Suprapubic skin (tissue), 4 donors: ENCODE measurements around the gene DNAJC10. TPM values are rescaled to one million over a fixed set of nuclear protein-coding genes. Genes with fewer than 3 reads are reported as not detected.

Source experiments
- DNase-seq, 2 donors: peaks; one replicate each; pipeline ENCODE4 v3.0.0-alpha.2; 2019; ENCODE audit warnings: low spot score in 2 of 2
- H3K27ac ChIP-seq: fragments of 200-600 bp; sonication (generic); one replicate; pipeline ENCODE4 v1.5.1; 2019
- H3K27me3 ChIP-seq: fragments of 200-600 bp; sonication (generic); one replicate; pipeline ENCODE4 v1.5.1; 2019
- H3K36me3 ChIP-seq: fragments of 200-600 bp; sonication (generic); one replicate; pipeline ENCODE4 v1.5.1; 2019
- H3K4me1 ChIP-seq: fragments of 200-600 bp; sonication (generic); one replicate; pipeline ENCODE4 v1.5.1; 2019
- H3K4me3 ChIP-seq: fragments of 200-600 bp; sonication (generic); one replicate; pipeline ENCODE4 v1.5.1; 2019; ENCODE audit warnings: mild to moderate bottlenecking
- H3K9me3 ChIP-seq: fragments of 200-600 bp; sonication (generic); one replicate; pipeline ENCODE4 v1.5.1; 2019
- EP300 ChIP-seq: sonication (generic); formaldehyde crosslinking; IDR thresholded peaks from one replicate; pipeline ENCODE4 v1.6.1; 2017; ENCODE audit warnings: antibody characterized with exemption
- POLR2A ChIP-seq, 2 donors: fragments of 450-650 bp; IDR thresholded peaks; one replicate each; pipeline ENCODE4 v1.6.1; 2017; ENCODE audit warnings: antibody characterized with exemption in 2 of 2, mild to moderate bottlenecking in 2 of 2, moderate library complexity in 2 of 2
- POLR2AphosphoS5 ChIP-seq, 3 donors: sonication (generic); formaldehyde crosslinking; IDR thresholded peaks; one replicate each; pipeline ENCODE4 v1.6.1; 2017; ENCODE audit warnings: antibody characterized with exemption in 3 of 3
- WGBS: methylation state at CpG from one replicate; pipeline ENCODE4 v1.1.5; 2018; 5-methylcytosine and 5-hydroxymethylcytosine counted together
- total RNA-seq, 4 donors: library from RNA; depleted of rRNA; stranded (reverse); fragments of >200 nt; gene quantifications; one replicate each; pipeline ENCODE4 v1.1.0, GENCODE V29; 2016
- TF ChIP-seq, protein P1 (sequence below), 2 donors: fragments of 200-600 bp in 1 of 2; fragments of 450-650 bp in 1 of 2; sonication (generic) in 1 of 2; IDR thresholded peaks; one replicate each; pipeline ENCODE4 v1.5.1; 2016 to 2019; ENCODE audit warnings: antibody characterized with exemption in 2 of 2, mild to moderate bottlenecking in 1 of 2, moderate library complexity in 1 of 2

The DNAJC10 gene
- total RNA-seq, 4 donors from 2014 or later = 25.5 to 33.4 (median 29.0) TPM

DNA sequence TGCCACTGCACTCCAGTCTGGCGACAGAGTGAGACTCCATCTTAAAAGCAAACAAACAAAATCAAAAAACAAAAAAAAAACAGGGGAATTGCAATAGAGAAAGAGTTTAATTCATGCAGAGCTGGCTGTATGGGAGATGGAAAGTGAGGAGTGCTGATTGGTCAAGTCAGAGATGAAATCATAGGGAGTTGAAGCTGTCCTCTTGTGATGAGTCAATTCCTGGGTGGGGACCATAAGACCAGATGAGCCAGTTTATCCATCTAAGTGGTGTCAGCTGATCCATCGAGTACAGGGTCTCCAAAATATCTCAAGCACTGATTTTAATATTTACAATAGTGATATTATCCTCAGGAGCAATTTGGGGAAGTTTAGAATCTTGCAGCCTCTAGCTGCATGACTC, 105.1 kb downstream of the DNAJC10 start:
- Histone ChIP-seq H3K36me3 (no peaks in the 10 kb centered on the region), H3K9me3 (no peaks in the 10 kb centered on the region), H3K4me1 (no peaks in the 10 kb centered on the region), H3K27ac (no peak overlapping the region), H3K4me3 (no peak overlapping the region), H3K27me3 (no peaks in the 10 kb centered on the region)
- DNase-seq = no peak
- 77% methylated on average over 2 of the region's 2 CpGs for WGBS
- TF ChIP-seq, protein P1, sequence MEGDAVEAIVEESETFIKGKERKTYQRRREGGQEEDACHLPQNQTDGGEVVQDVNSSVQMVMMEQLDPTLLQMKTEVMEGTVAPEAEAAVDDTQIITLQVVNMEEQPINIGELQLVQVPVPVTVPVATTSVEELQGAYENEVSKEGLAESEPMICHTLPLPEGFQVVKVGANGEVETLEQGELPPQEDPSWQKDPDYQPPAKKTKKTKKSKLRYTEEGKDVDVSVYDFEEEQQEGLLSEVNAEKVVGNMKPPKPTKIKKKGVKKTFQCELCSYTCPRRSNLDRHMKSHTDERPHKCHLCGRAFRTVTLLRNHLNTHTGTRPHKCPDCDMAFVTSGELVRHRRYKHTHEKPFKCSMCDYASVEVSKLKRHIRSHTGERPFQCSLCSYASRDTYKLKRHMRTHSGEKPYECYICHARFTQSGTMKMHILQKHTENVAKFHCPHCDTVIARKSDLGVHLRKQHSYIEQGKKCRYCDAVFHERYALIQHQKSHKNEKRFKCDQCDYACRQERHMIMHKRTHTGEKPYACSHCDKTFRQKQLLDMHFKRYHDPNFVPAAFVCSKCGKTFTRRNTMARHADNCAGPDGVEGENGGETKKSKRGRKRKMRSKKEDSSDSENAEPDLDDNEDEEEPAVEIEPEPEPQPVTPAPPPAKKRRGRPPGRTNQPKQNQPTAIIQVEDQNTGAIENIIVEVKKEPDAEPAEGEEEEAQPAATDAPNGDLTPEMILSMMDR (IDR thresholded peaks at IDR 0.05) = no peak
- TF ChIP-seq POLR2AphosphoS5 (IDR thresholded peaks at IDR 0.05) (no peak), EP300 (no peak), POLR2A (IDR thresholded peaks at IDR 0.05) (no peak)

DNA sequence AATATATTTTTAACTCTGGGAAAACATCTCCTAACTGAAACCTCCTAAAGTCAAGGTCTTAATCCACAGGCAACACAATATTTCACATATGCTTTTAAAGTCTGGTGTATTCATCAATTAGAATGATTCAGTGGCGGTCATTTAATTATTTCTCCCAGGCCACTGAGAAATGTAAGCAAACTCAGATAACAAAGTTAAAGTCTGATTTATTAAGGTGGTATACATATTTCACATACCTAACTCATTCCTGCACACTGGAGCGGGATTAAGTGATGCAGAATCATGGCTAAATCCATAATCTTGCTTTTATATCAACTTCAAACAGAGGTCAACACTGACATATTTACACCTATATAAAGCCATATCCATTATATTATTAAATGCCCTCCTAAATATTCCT, 106.7 kb downstream of the DNAJC10 start:
- WGBS = 95% methylated on average over 2 of the region's 2 CpGs
- no peaks in the 10 kb centered on the region for H3K9me3 ChIP-seq

DNA sequence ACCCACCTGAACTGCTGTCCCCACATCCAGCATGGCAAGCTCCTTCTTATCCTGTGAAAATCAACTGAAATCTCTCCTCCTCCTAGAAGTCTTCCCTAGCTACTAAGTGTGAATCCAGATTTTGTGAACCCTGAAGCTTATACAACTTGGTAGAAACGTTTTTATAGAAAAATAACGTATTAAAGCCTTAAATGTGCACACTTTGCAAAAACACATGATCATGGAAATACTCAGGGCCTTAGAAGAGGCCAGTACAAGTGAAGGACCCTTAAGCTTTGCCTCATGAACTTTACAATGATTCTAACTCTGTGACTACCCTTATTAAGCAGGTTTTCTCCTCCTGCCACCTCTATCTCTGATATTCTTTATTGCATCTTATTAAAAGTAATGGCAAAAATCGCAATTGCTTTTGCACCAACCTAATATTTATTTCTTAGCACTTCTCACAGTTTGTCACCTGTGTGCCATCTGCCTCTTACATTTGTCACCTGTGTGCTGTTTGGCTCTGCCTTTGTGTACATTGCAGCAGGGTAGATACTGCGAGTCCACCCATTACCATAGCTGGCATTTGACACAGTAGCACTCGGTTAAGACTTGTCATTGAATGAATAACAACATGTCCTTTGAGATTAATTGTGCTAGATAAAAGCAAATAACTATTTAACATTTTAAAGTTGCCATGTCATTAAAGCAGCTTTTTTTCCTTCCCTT, 108.2 kb downstream of the DNAJC10 start:
- no peaks in the 10 kb centered on the region for H3K4me1 ChIP-seq
- H3K4me3 ChIP-seq = no peak overlapping the region
- no peak overlapping the region for H3K27ac ChIP-seq
- no peak for DNase-seq
- no peak for TF ChIP-seq POLR2AphosphoS5 (IDR thresholded peaks at IDR 0.05)
- H3K27me3 ChIP-seq = no peaks in the 10 kb centered on the region
- H3K9me3 ChIP-seq = no peaks in the 10 kb centered on the region
- WGBS = 71% methylated on average over 5 of the region's 5 CpGs
- H3K36me3 ChIP-seq = no peaks in the 10 kb centered on the region

More for the DNA sequence above, 106.7 kb downstream of the DNAJC10 start:
- Histone ChIP-seq H3K27ac (no peak overlapping the region), H3K27me3 (no peaks in the 10 kb centered on the region), H3K36me3 (no peaks in the 10 kb centered on the region), H3K4me1 (no peaks in the 10 kb centered on the region), H3K4me3 (no peak overlapping the region)
- no peak for DNase-seq
- TF ChIP-seq EP300 (no peak), POLR2AphosphoS5 (IDR thresholded peaks at IDR 0.05) (no peak), POLR2A (IDR thresholded peaks at IDR 0.05) (no peak)
- TF ChIP-seq, protein P1 (IDR thresholded peaks at IDR 0.05) = no peak

DNA sequence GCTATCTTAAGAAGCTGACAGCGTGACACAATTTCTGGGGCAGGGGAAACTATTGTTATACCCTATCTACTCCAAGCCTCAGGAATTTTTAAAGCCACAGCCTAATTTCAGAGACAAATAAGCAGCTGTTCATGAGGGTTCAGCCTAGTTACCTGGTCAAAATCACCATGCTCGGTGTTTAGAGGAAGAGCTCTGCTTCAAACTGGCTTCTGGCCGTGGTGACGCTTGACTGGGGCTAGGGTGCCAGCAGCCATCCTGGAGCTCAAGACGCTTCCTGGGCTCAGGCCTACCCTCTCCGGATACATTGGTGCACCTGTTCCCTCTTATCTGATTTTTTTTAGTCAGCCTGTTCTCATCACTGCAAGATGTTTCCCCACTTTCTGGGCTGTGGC, 108.7 kb downstream of the DNAJC10 start:
- TF ChIP-seq POLR2AphosphoS5 (IDR thresholded peaks at IDR 0.05) (no peak), POLR2A (IDR thresholded peaks at IDR 0.05) (no peak), EP300 (no peak)
- TF ChIP-seq, protein P1 (IDR thresholded peaks at IDR 0.05) = no peak
- Histone ChIP-seq H3K36me3 (no peaks in the 10 kb centered on the region), H3K4me1 (no peaks in the 10 kb centered on the region), H3K9me3 (no peaks in the 10 kb centered on the region), H3K4me3 (no peak overlapping the region), H3K27me3 (no peaks in the 10 kb centered on the region), H3K27ac (no peak overlapping the region)
- 71% methylated on average over 6 of the region's 6 CpGs for WGBS
- no peak for DNase-seq

DNA sequence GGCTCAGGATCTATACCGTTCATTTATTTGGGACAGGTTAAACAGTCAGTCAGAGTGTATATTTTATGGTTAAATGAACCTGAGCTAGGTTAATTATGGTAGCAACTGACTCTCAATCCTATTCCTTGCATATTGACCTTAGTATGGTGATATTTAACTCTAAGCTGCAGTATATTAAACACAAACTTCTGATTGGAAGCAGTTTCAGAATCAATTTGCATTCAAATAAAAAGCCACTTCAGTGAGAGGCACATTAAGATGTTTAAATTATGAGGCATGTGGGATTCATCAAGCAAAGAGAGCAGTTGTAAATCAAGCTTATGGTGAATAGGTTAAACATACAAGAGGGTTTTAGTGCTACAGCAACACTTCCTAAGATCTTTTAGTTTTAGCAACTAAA, 110.0 kb downstream of the DNAJC10 start:
- H3K27me3 ChIP-seq = no peaks in the 10 kb centered on the region
- TF ChIP-seq POLR2A (IDR thresholded peaks at IDR 0.05) = no peak
- TF ChIP-seq, protein P1 (IDR thresholded peaks at IDR 0.05) = no peak
- no peak for TF ChIP-seq POLR2AphosphoS5 (IDR thresholded peaks at IDR 0.05)
- no peak for TF ChIP-seq EP300
- DNase-seq = no peak
- no peak overlapping the region for H3K27ac ChIP-seq
- 61% methylated on average over 1 of the region's 1 CpG for WGBS
- H3K36me3 ChIP-seq = no peaks in the 10 kb centered on the region
- H3K4me3 ChIP-seq = no peak overlapping the region
- no peaks in the 10 kb centered on the region for H3K9me3 ChIP-seq
- no peaks in the 10 kb centered on the region for H3K4me1 ChIP-seq
